ENCODE measurements around the gene SLC12A9. TPM values are rescaled to one million over a fixed set of nuclear protein-coding genes. Genes with fewer than 3 reads are reported as not detected.

Gene SLC12A9
- total and polyA plus RNA-seq, 4 experiments from 2014 or later: 7.0 to 64.6 (median 36.4) TPM

DNA sequence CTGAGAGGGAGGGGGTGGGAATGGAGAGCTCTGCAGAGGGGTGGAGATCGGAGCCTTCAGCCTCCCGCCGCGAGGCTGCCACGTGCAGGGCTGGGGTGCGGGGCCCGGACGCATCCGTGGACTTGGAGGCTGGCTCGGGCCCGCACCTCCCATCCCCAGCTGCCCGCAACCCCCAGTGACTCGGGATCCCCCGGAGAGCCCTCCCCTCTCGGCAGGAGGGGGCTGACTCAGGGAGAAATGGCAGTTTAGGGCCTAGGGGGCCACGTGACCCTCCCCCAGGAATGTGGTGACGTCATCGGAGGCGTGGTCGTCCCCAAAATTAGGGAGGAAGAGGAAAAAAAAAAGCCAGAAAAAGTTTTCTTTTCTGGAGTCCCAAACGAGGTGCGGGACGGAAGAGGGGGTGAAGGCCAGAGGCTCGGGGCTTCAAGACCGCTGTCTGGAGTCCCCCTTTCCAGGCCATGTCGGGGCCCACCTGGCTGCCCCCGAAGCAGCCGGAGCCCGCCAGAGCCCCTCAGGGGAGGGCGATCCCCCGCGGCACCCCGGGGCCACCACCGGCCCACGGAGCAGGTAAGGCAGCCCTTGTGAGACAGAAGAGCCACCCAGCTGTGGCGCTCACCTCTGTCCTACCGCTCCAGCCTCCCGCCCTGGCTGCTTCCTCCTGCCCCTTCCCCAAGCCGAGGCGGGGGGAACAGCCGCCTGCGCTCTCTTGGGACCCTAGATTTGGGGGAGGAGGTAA lies 14.7 kb downstream of the SLC12A9 start, which contains the start of gene TRIP6:
TRIP6 (plus strand) TSS at position 348 of the 736 bp plus-strand sequence; CDS start at position 459, 111 bp downstream.
- peaks cover 4% of the 10 kb centered on the region for H3K36me3 ChIP-seq (ENCODE audit: insufficient read depth, low read length)
- H3K27me3 ChIP-seq (ENCODE audit: insufficient read depth, low read length): no peaks in the 10 kb centered on the region
- peak within 1 kb of the TSS; percentile 78 to 87 (median 85) for H3K4me3 Mint-ChIP-seq
- H3K36me3 Mint-ChIP-seq: peaks cover 8 to 28% of the 10 kb centered on the region in 2 donors
- ChIA-PET POLR2A (ENCODE audit: partially characterized antibody) (interaction anchor here (0.7 to 1.1 kb wide), 4 partner anchors 8 to 22 kb away, joined by 3 to 5 read pairs (median 3); partner anchors contain the start of genes SRRT and UFSP1), CTCF (ENCODE audit: partially characterized antibody) (interaction anchor here (1.3 kb wide), 1 partner anchor 15 kb away, joined by 5 read pairs; the partner anchor contains the start of gene SLC12A9)
- peak within 1 kb of the TSS; percentile 64 to 93 (median 92) for H3K27ac Mint-ChIP-seq
- H3K27ac ChIP-seq (ENCODE audit: low read depth, low read length): peak within 1 kb of the TSS; percentile 66
- H3K4me3 ChIP-seq (ENCODE audit: low read length in 2 of 2): peak within 1 kb of the TSS in 1 of 2 donors; percentile 58
- H3K27me3 Mint-ChIP-seq: no peaks in the 10 kb centered on the region
- peaks cover 3 to 19% (median 6%) of the 10 kb centered on the region in 4 donors for H3K4me1 Mint-ChIP-seq
- no peaks in the 10 kb centered on the region for H3K9me3 Mint-ChIP-seq
- peak in 3 of 5 donors; percentile 22 to 60 (median 39) for DNase-seq
- no peaks in the 10 kb centered on the region for H3K9me3 ChIP-seq (ENCODE audit: control insufficient read depth in 1 of 2, low read length in 2 of 2)
- H3K4me1 ChIP-seq (ENCODE audit: insufficient read depth, low read length): peaks cover 10% of the 10 kb centered on the region
- intact Hi-C loops (cut with micrococcal nuclease): no loop called here

DNA sequence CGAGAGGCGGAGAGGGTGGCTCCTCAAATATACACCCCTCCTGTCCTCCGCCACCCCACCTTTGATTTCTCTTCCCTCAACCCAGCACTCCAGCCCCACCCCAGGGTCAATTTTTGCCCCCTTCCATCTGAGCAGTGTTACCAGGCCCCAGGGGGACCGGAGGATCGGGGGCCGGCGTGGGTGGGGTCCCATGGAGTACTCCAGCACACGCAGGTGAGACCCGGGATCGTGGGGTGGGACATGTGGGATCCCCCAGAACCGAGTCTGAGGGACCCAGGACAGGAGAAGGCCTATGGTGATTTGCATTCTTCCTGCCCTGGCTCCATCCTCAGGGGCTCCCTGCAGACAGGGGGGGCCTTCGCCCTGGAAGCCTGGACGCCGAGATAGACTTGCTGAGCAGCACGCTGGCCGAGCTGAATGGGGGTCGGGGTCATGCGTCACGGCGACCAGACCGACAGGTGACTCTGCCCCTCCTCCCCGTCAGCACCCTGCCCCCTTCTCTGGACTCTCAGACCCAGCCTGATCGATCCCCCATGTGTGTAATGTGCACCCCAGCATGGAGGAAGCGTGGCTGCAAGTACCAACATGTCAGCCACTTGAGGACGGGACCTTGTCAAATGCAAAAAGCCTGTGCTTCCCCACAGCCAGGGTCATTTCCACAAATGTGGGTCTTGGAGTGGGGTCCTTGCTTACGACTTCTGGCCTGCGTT lies 15.4 kb downstream of the SLC12A9 start:
- peak overlapping the region; percentile 43 to 78 (median 69) for H3K4me3 Mint-ChIP-seq
- ChIA-PET POLR2A (ENCODE audit: partially characterized antibody) (no interaction called here), CTCF (ENCODE audit: partially characterized antibody) (interaction anchor here (1.3 kb wide), 1 partner anchor 16 kb away, joined by 5 read pairs; the partner anchor contains the start of gene SLC12A9)
- Histone ChIP-seq H3K4me3 (ENCODE audit: low read length in 2 of 2) (peak overlapping the region in 1 of 2 donors; percentile 58), H3K27ac (ENCODE audit: low read depth, low read length) (peak overlapping the region; percentile 66), H3K36me3 (ENCODE audit: insufficient read depth, low read length) (peaks cover 4% of the 10 kb centered on the region), H3K27me3 (ENCODE audit: insufficient read depth, low read length) (no peaks in the 10 kb centered on the region), H3K4me1 (ENCODE audit: insufficient read depth, low read length) (peaks cover 10% of the 10 kb centered on the region), H3K9me3 (ENCODE audit: control insufficient read depth in 1 of 2, low read length in 2 of 2) (no peaks in the 10 kb centered on the region)
- peaks cover 3 to 19% (median 6%) of the 10 kb centered on the region in 4 donors for H3K4me1 Mint-ChIP-seq
- intact Hi-C loops (cut with micrococcal nuclease): no loop called here
- no peak for DNase-seq
- no peaks in the 10 kb centered on the region for H3K9me3 Mint-ChIP-seq
- no peaks in the 10 kb centered on the region for H3K27me3 Mint-ChIP-seq
- H3K36me3 Mint-ChIP-seq: peaks cover 4 to 25% of the 10 kb centered on the region in 2 donors
- H3K27ac Mint-ChIP-seq: peak overlapping the region; percentile 59 to 89 (median 81)

DNA sequence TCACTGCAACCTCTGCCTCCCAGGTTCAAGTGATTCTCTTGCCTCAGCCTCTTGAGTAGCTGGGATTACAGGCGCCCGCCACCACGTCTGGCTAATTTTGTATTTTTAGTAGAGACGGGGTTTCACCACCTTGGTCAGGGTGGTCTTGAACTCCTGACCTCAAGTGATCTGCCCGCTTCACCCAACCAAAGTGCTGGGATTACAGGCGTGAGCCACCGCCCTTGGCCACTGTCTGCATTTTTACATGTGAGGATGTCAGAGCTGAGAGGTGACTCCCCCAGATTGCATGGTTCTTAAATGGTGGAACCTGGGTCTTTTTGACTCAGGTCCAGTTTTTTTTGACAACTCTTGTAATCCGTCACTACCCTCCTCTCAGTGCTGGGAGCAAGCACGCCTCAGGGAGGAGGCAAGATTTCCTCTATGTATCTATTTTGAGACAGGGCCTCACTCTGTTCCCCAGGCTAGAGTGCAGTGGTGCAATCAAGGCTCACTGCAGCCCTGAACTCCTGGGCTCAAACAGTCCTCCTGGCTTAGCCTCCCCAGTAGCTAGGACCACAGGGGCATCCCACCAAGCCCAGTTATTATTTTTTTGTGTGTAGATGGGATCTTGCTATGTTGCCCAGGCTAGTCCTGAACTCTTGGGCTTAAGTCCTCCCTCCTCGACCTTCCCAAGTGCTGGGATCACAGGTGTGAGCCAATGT lies 21.2 kb downstream of the SLC12A9 start:
- Histone ChIP-seq H3K27me3 (ENCODE audit: insufficient read depth, low read length) (no peaks in the 10 kb centered on the region), H3K36me3 (ENCODE audit: insufficient read depth, low read length) (no peaks in the 10 kb centered on the region), H3K4me1 (ENCODE audit: insufficient read depth, low read length) (peaks cover 43% of the 10 kb centered on the region), H3K9me3 (ENCODE audit: control insufficient read depth in 1 of 2, low read length in 2 of 2) (no peaks in the 10 kb centered on the region), H3K27ac (ENCODE audit: low read depth, low read length) (peak overlapping the region; percentile 91), H3K4me3 (ENCODE audit: low read length in 2 of 2) (peak overlapping the region in 1 of 2 donors; percentile 99)
- POLR2A ChIA-PET (ENCODE audit: partially characterized antibody): interaction anchor here (0.6 to 6.2 kb wide), 5 partner anchors 9 to 343 kb away, joined by 3 to 243 read pairs (median 15); partner anchors contain the start of genes FBXO24, PLOD3, SLC12A9 and UFSP1
- Mint-ChIP-seq H3K36me3 (peaks cover 19 to 36% of the 10 kb centered on the region in 2 donors), H3K9me3 (peaks cover 0 to 2% (median 0%) of the 10 kb centered on the region in 8 donors), H3K4me1 (peaks cover 24 to 50% (median 40%) of the 10 kb centered on the region in 4 donors), H3K27ac (peak overlapping the region; percentile 96 to 99 (median 98)), H3K4me3 (peak overlapping the region; percentile 98 to 99 (median 99)), H3K27me3 (no peaks in the 10 kb centered on the region)
- CTCF ChIA-PET (ENCODE audit: partially characterized antibody): interaction anchor here (5.1 kb wide), 1 partner anchor 21 kb away, joined by 30 read pairs; the partner anchor contains the start of gene SLC12A9
- intact Hi-C loops (cut with micrococcal nuclease): loop anchor here (1.0 kb wide), 1 partner anchor 21 kb away; the partner anchor contains the start of gene SLC12A9
- DNase-seq: no peak

DNA sequence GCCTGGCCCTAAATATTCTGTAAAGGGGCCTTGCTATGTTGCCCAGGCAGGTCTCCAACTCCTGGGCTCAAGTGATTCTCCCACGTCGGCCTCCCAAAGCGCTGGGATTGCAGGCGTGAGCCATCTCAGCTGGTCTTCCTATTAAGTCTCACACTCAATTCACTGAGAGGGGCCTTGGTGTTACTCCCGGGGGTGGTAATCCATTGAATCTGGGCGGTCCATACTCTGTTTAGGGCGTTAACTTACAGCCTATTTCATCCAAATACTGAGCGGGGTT lies 21.7 kb downstream of the SLC12A9 start:
- no peak for DNase-seq
- no peaks in the 10 kb centered on the region for H3K27me3 ChIP-seq (ENCODE audit: insufficient read depth, low read length)
- no peaks in the 10 kb centered on the region for H3K9me3 ChIP-seq (ENCODE audit: control insufficient read depth in 1 of 2, low read length in 2 of 2)
- peak overlapping the region; percentile 96 to 99 (median 98) for H3K27ac Mint-ChIP-seq
- peaks cover 19 to 39% of the 10 kb centered on the region in 2 donors for H3K36me3 Mint-ChIP-seq
- intact Hi-C loops (cut with micrococcal nuclease): loop anchor here (1.0 kb wide), 1 partner anchor 22 kb away; the partner anchor contains the start of gene SLC12A9
- H3K4me1 ChIP-seq (ENCODE audit: insufficient read depth, low read length): peaks cover 48% of the 10 kb centered on the region
- CTCF ChIA-PET (ENCODE audit: partially characterized antibody): interaction anchor here (1.3 to 5.1 kb wide), 2 partner anchors 9 to 22 kb away, joined by 3 to 30 read pairs; partner anchors contain the start of gene SLC12A9
- POLR2A ChIA-PET (ENCODE audit: partially characterized antibody): interaction anchor here (1.6 to 6.2 kb wide), 5 partner anchors 10 to 343 kb away, joined by 8 to 243 read pairs (median 15); partner anchors contain the start of genes PLOD3, SLC12A9, TRIM56 and UFSP1
- H3K4me3 ChIP-seq (ENCODE audit: low read length in 2 of 2): peak overlapping the region; percentile 84 to 99
- H3K4me3 Mint-ChIP-seq: peak overlapping the region; percentile 98 to 99 (median 99)
- H3K4me1 Mint-ChIP-seq: peaks cover 25 to 55% (median 43%) of the 10 kb centered on the region in 4 donors
- no peaks in the 10 kb centered on the region for H3K36me3 ChIP-seq (ENCODE audit: insufficient read depth, low read length)
- H3K27ac ChIP-seq (ENCODE audit: low read depth, low read length): peak overlapping the region; percentile 91
- H3K9me3 Mint-ChIP-seq: peaks cover 0 to 2% (median 0%) of the 10 kb centered on the region in 8 donors
- no peaks in the 10 kb centered on the region for H3K27me3 Mint-ChIP-seq

DNA sequence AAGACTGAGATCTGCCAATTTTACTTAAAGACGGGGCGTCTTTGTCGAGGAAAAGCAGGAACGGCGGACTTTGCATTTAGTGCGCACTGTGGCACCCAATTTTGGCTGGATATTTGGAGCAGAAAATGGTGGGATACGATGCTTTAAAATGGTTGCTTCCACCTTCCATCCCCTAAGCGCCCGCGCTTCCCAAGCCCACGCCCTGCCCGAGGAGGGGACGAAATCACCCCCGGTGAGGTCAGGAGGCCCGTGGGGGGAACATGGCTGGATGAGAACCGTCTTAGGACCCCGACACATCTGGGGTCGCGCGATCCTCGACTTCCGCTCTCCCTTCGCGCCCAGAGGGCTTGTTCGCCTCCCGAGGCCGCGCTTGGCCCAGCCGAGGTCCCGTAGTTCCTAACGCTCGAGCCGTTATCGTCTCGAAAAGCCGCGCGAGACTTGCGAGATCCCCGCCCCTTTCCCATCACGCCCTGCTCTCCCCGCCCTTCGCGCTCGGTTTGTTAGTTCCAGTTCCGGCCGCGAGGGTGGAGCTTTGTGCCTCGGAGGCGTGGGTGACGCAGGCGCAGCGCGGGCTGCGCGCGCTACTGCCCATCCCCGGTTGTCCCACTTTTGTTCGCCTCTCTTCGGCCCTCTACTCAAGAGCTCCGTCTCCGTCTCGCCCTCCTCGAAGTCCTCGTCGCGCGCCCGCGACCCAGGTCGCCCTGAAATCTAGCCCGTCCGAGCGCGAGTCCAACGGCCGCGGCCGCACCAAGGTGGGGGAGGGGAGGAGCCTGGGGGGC lies 22.3 kb downstream of the SLC12A9 start, which contains the start of gene SRRT:
SRRT (plus strand) TSS at position 527 of the 779 bp plus-strand sequence. CDS start 488 bp downstream, outside the sequence.
- ChIA-PET CTCF (ENCODE audit: partially characterized antibody) (interaction anchor here (0.5 to 5.1 kb wide), 7 partner anchors 10 to 443 kb away, joined by 3 to 30 read pairs (median 4); partner anchors contain the start of genes PLOD3, SLC12A9 and UFSP1), POLR2A (ENCODE audit: partially characterized antibody) (interaction anchor here (0.6 to 6.2 kb wide), 25 partner anchors 8 to 955 kb away, joined by 3 to 243 read pairs (median 5); partner anchors contain the start of genes ACHE, AGFG2, FBXO24 and FIS1)
- no peaks in the 10 kb centered on the region for H3K9me3 ChIP-seq (ENCODE audit: control insufficient read depth in 1 of 2, low read length in 2 of 2)
- H3K4me1 Mint-ChIP-seq: peaks cover 26 to 61% (median 47%) of the 10 kb centered on the region in 4 donors
- intact Hi-C loops (cut with micrococcal nuclease): loop anchor here (1.0 kb wide), 2 partner anchors 13 to 22 kb away; partner anchors contain the start of gene SLC12A9
- peak within 1 kb of the TSS; percentile 91 for H3K27ac ChIP-seq (ENCODE audit: low read depth, low read length)
- H3K27ac Mint-ChIP-seq: peak within 1 kb of the TSS; percentile 96 to 99 (median 98)
- H3K4me3 ChIP-seq (ENCODE audit: low read length in 2 of 2): peak within 1 kb of the TSS; percentile 92 to 99
- H3K4me1 ChIP-seq (ENCODE audit: insufficient read depth, low read length): peaks cover 49% of the 10 kb centered on the region
- DNase-seq: peak; percentile 98
- no peaks in the 10 kb centered on the region for H3K27me3 ChIP-seq (ENCODE audit: insufficient read depth, low read length)
- peak within 1 kb of the TSS; percentile 98 to 99 (median 99) for H3K4me3 Mint-ChIP-seq
- peaks cover 0 to 2% (median 0%) of the 10 kb centered on the region in 8 donors for H3K9me3 Mint-ChIP-seq
- no peaks in the 10 kb centered on the region for H3K27me3 Mint-ChIP-seq
- H3K36me3 Mint-ChIP-seq: peaks cover 23 to 43% of the 10 kb centered on the region in 2 donors
- peaks cover 3% of the 10 kb centered on the region for H3K36me3 ChIP-seq (ENCODE audit: insufficient read depth, low read length)

Data from CD4-positive, alpha-beta memory T cell (primary cell).